Endodermal cell (in vitro differentiated cells): ENCODE results near the gene SCN8A. TPM values are rescaled to one million over a fixed set of nuclear protein-coding genes. Genes with fewer than 3 reads are reported as not detected.
A peak's percentile ranks its signal among the peaks of the same experiment; 100 is the strongest.

Experiments
- DNase-seq: peaks from one replicate; pipeline ENCODE4 v3.0.0-alpha.2; 2017
- H3K27ac ChIP-seq: 2 replicates; pipeline ENCODE4 v1.5.1; 2013; ENCODE audit warnings: mild to moderate bottlenecking, low read depth, low read length, moderate library complexity
- H3K27me3 ChIP-seq: 2 replicates; pipeline ENCODE4 v1.6.1; 2013; ENCODE audit warnings: mild to moderate bottlenecking, low read length, moderate library complexity; ENCODE audit not compliant: insufficient read depth, control insufficient read depth, poor library complexity, severe bottlenecking
- H3K36me3 ChIP-seq: 2 replicates; pipeline ENCODE4 v1.7.0; 2013; ENCODE audit warnings: mild to moderate bottlenecking, low read length, moderate library complexity; ENCODE audit not compliant: control insufficient read depth, insufficient read depth
- H3K4me1 ChIP-seq: one replicate; pipeline ENCODE4 v1.7.0; 2013; ENCODE audit warnings: low read length; ENCODE audit not compliant: control insufficient read depth, insufficient read depth
- H3K4me3 ChIP-seq: 2 replicates; pipeline ENCODE4 v1.5.1; 2013; ENCODE audit warnings: mild to moderate bottlenecking, low read length, moderate library complexity
- H3K9ac ChIP-seq: 2 replicates; pipeline ENCODE4 v1.6.1; 2013; ENCODE audit warnings: mild to moderate bottlenecking, low read length, moderate library complexity; ENCODE audit not compliant: poor library complexity, severe bottlenecking; ENCODE audit errors: extremely low read depth
- H3K9me3 ChIP-seq: 2 replicates; pipeline ENCODE4 v1.6.1; 2013; ENCODE audit warnings: mild to moderate bottlenecking, low read length, moderate library complexity; ENCODE audit not compliant: control insufficient read depth
- H3K27ac Mint-ChIP-seq: 2 replicates; pipeline ENCODE4 v1.8.0; 2020; ENCODE audit warnings: mixed read lengths
- H3K27me3 Mint-ChIP-seq: 2 replicates; pipeline ENCODE4 v1.8.0; 2021; ENCODE audit warnings: mild to moderate bottlenecking, mixed read lengths; ENCODE audit not compliant: insufficient read depth
- H3K36me3 Mint-ChIP-seq: 2 replicates; pipeline ENCODE4 v1.8.0; 2020; ENCODE audit warnings: low read depth, mixed read lengths
- H3K4me1 Mint-ChIP-seq: 2 replicates; pipeline ENCODE4 v1.8.0; 2020; ENCODE audit warnings: mixed read lengths
- H3K4me3 Mint-ChIP-seq: 2 replicates; pipeline ENCODE4 v1.8.0; 2020; ENCODE audit warnings: mild to moderate bottlenecking, moderate library complexity, mixed read lengths
- H3K9me3 Mint-ChIP-seq: 2 replicates; pipeline ENCODE4 v1.8.0; 2020; ENCODE audit warnings: mild to moderate bottlenecking, mixed read lengths
- CTCF ChIP-seq: fragments of 200-600 bp; sonication (generic); conservative IDR thresholded peaks from 2 replicates; pipeline ENCODE4 v1.5.0; 2021; ENCODE audit warnings: antibody characterized with exemption, mild to moderate bottlenecking
- WGBS, 2 experiments: methylation state at CpG; one replicate each; pipeline versions ENCODE4 v1.1.5 to v1.1.7; 2013; ENCODE audit warnings: missing lambda C conversion rate in 2 of 2, mixed read lengths in 1 of 2; ENCODE audit not compliant: insufficient coverage in 1 of 2, insufficient read length in 1 of 2; 5-methylcytosine and 5-hydroxymethylcytosine counted together
- total RNA-seq, 2 donors: library from RNA; stranded (reverse); fragmentation: NEBNext Ultra II Directional in 1 of 2; extraction: Animal tissue kit (Norgen Biotek cat#: 25700) in 1 of 2; gene quantifications; 2 replicates in 1 of 2; 3 replicates in 1 of 2; pipeline ENCODE4 v1.2.1, GENCODE V29; 2021

SCN8A gene
- total RNA-seq, 2 donors from 2014 or later: 9.5 to 9.7 TPM

DNA sequence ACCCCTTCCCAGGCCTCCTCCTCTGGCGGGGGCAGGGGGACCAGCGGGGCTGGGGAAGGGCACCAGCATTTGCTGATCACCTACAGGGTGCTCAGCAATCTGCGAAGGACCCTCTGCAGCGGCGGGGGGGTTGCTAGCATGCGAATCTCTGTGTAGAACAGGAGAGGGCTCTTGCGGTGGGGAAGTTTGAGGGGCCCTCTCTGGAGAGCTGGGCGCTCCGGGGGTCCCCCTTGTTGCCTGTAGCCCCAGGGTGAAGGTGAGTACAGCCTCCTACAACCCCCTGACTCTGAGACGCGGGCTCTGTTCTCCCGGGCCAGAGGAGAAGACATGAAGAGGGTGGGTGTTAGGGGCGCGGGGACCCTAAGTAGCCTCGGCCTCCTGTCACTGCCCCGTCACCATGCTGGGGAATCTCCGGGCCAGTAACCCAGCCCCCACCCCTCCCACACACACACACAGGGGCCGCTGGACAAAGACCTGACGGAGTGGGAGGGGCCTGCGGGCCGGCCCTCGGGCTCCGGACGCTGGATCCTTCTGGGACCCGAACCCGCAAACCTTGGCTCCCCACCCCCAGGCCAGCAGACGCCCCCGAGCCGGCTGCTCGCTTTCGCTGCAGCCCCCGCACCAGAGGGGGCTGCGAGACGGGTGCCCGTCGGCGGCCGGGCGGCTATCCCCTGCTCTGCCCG, 256.8 kb downstream of the SCN8A start:
- Mint-ChIP-seq H3K27me3 (peaks cover 80% of the 10 kb centered on the region), H3K4me3 (peak overlapping the region; percentile 66), H3K4me1 (peaks cover 12% of the 10 kb centered on the region), H3K36me3 (no peaks in the 10 kb centered on the region), H3K9me3 (no peaks in the 10 kb centered on the region), H3K27ac (no peak overlapping the region)
- Histone ChIP-seq H3K9ac (peak overlapping the region; percentile 47), H3K4me1 (peaks cover 15% of the 10 kb centered on the region), H3K27me3 (peaks cover 16% of the 10 kb centered on the region), H3K9me3 (no peaks in the 10 kb centered on the region), H3K27ac (peak overlapping the region; percentile 90), H3K36me3 (peaks cover 4% of the 10 kb centered on the region), H3K4me3 (peak overlapping the region; percentile 84)
- no peak for TF ChIP-seq CTCF
- 0% methylated on average over 4 to 39 of the region's 40 CpGs for WGBS, 2 experiments
- DNase-seq: peak; percentile 86

- peak; percentile 80 for DNase-seq
- Histone ChIP-seq H3K4me1 (peaks cover 15% of the 10 kb centered on the region), H3K9me3 (no peaks in the 10 kb centered on the region), H3K9ac (peak within 1 kb of the TSS; percentile 47), H3K36me3 (peaks cover 4% of the 10 kb centered on the region), H3K27me3 (peaks cover 16% of the 10 kb centered on the region), H3K27ac (peak within 1 kb of the TSS; percentile 90), H3K4me3 (peak within 1 kb of the TSS; percentile 84)
- Mint-ChIP-seq H3K36me3 (no peaks in the 10 kb centered on the region), H3K9me3 (no peaks in the 10 kb centered on the region), H3K4me3 (peak within 1 kb of the TSS; percentile 66), H3K27ac (no peak within 1 kb of the TSS), H3K4me1 (peaks cover 12% of the 10 kb centered on the region), H3K27me3 (peaks cover 79% of the 10 kb centered on the region)
- WGBS, 2 experiments: 0% methylated on average over 4 to 45 of the region's 51 CpGs
- TF ChIP-seq CTCF: no peak
Measured at GRCh38 chr12:51848326-51848727, 257.3 kb downstream of the SCN8A start, which contains the start of gene FIGNL2. Gene FIGNL2, minus strand, starts transcription at chr12:51848718. Its CDS starts 26,305 bp downstream, at chr12:51822413.

- Histone ChIP-seq H3K9me3 (no peaks in the 10 kb centered on the region), H3K36me3 (peaks cover 4% of the 10 kb centered on the region), H3K27ac (peak overlapping the region; percentile 16), H3K4me3 (peak overlapping the region; percentile 69), H3K27me3 (peaks cover 16% of the 10 kb centered on the region), H3K9ac (no peak overlapping the region), H3K4me1 (peaks cover 18% of the 10 kb centered on the region)
- H3K9me3 Mint-ChIP-seq: no peaks in the 10 kb centered on the region
- H3K36me3 Mint-ChIP-seq: no peaks in the 10 kb centered on the region
- H3K27ac Mint-ChIP-seq: no peak overlapping the region
- DNase-seq: peak; percentile 91
- TF ChIP-seq CTCF: peak; percentile 56
- 14 to 19% methylated on average over 11 to 41 of the region's 57 CpGs for WGBS, 2 experiments
- peak overlapping the region; percentile 49 for H3K4me3 Mint-ChIP-seq
- H3K27me3 Mint-ChIP-seq: peaks cover 77% of the 10 kb centered on the region
- H3K4me1 Mint-ChIP-seq: peaks cover 12% of the 10 kb centered on the region
Measured at GRCh38 chr12:51848841-51849735, 258.1 kb downstream of the SCN8A start.
